ENCODE measurements around the gene CD7.

CD7 gene

GRCh38 chr17:82292251-82293154, 24.9 kb downstream of the CD7 start:
- Histone ChIP-seq H3K9me3 (ENCODE audit: insufficient read depth, low read length) (no peaks in the 10 kb centered on the region), H3K79me2 (ENCODE audit: low read length) (peaks cover 11% of the 10 kb centered on the region), H4K20me1 (ENCODE audit: insufficient read depth, low read length) (no peaks in the 10 kb centered on the region), H3K4me2 (ENCODE audit: low read length) (peak overlapping the region; percentile 77), H3K36me3 (replicated peaks; ENCODE audit: low read depth, low read length) (no peaks in the 10 kb centered on the region), H3K27ac (ENCODE audit: low read length) (peak overlapping the region; percentile 65), H2AFZ (ENCODE audit: low read depth, low read length) (peak overlapping the region; percentile 80), H3K27me3 (ENCODE audit: low read depth, low read length) (0 out of 2 replicates have a peak, but pooled peaks cover 3% of the 10 kb centered on the region), H3K4me1 (ENCODE audit: low read length) (peaks cover 18% of the 10 kb centered on the region), H3K4me3 (ENCODE audit: low read length) (peak overlapping the region; percentile 93), H3K9ac (ENCODE audit: low read length) (peak overlapping the region; percentile 96)
- TF ChIP-seq EZH2phosphoT487 (IDR thresholded peaks at IDR 0.05; ENCODE audit: low read depth) (no peak), CTCF (IDR thresholded peaks at IDR 0.05; ENCODE audit: low read depth, low read length) (no peak)

- Histone ChIP-seq H4K20me1 (ENCODE audit: insufficient read depth, low read length) (no peaks in the 10 kb centered on the region), H3K9ac (ENCODE audit: low read length) (peak overlapping the region; percentile 96), H2AFZ (ENCODE audit: low read depth, low read length) (no peak overlapping the region), H3K27ac (ENCODE audit: low read length) (no peak overlapping the region; the same call in 1 of the 2 replicates), H3K27me3 (ENCODE audit: low read depth, low read length) (0 out of 2 replicates have a peak, but pooled peaks cover 3% of the 10 kb centered on the region), H3K4me1 (ENCODE audit: low read length) (peaks cover 20% of the 10 kb centered on the region), H3K9me3 (ENCODE audit: insufficient read depth, low read length) (no peaks in the 10 kb centered on the region), H3K4me3 (ENCODE audit: low read length) (peak overlapping the region; percentile 93), H3K4me2 (ENCODE audit: low read length) (peak overlapping the region; percentile 77), H3K36me3 (replicated peaks; ENCODE audit: low read depth, low read length) (no peaks in the 10 kb centered on the region), H3K79me2 (ENCODE audit: low read length) (peaks cover 11% of the 10 kb centered on the region)
- TF ChIP-seq CTCF (IDR thresholded peaks at IDR 0.05; ENCODE audit: low read depth, low read length) (no peak), EZH2phosphoT487 (IDR thresholded peaks at IDR 0.05; ENCODE audit: low read depth) (no peak)
Observed at GRCh38 chr17:82291582-82292250, 25.7 kb downstream of the CD7 start.

- Histone ChIP-seq H3K27me3 (ENCODE audit: low read depth, low read length) (no peaks in the 10 kb centered on the region), H3K36me3 (replicated peaks; ENCODE audit: low read depth, low read length) (no peaks in the 10 kb centered on the region), H3K4me2 (ENCODE audit: low read length) (no peak overlapping the region), H3K9me3 (ENCODE audit: insufficient read depth, low read length) (no peaks in the 10 kb centered on the region), H2AFZ (ENCODE audit: low read depth, low read length) (no peak overlapping the region), H3K4me1 (ENCODE audit: low read length) (peaks cover 16% of the 10 kb centered on the region), H3K4me3 (ENCODE audit: low read length) (no peak overlapping the region), H3K9ac (ENCODE audit: low read length) (no peak overlapping the region), H4K20me1 (ENCODE audit: insufficient read depth, low read length) (no peaks in the 10 kb centered on the region), H3K79me2 (ENCODE audit: low read length) (peaks cover 11% of the 10 kb centered on the region), H3K27ac (ENCODE audit: low read length) (no peak overlapping the region)
- TF ChIP-seq CTCF (IDR thresholded peaks at IDR 0.05; ENCODE audit: low read depth, low read length) (no peak), EZH2phosphoT487 (IDR thresholded peaks at IDR 0.05; ENCODE audit: low read depth) (no peak)
Observed at GRCh38 chr17:82287868-82288801, 29.3 kb downstream of the CD7 start.
